Trophoblast cell (in vitro differentiated cells and primary cell): Measurements from ENCODE around the gene LINGO1.

Source experiments
- DNase-seq, 2 donors: peaks; one replicate each; pipeline ENCODE4 v3.0.0-alpha.2; 2016
- H2AFZ ChIP-seq: 2 replicates; pipeline ENCODE4 v1.6.1; 2013; ENCODE audit warnings: low read length, moderate library complexity, mild to moderate bottlenecking; ENCODE audit not compliant: insufficient read depth, poor library complexity
- H2AK5ac ChIP-seq: 2 replicates; pipeline ENCODE4 v1.6.1; 2013; ENCODE audit warnings: mild to moderate bottlenecking, low read length
- H2BK120ac ChIP-seq: 2 replicates; pipeline ENCODE4 v1.6.1; 2013; ENCODE audit warnings: low read length, mild to moderate bottlenecking, moderate library complexity; ENCODE audit not compliant: insufficient read depth, poor library complexity
- H2BK12ac ChIP-seq: 2 replicates; pipeline ENCODE4 v1.6.1; 2013; ENCODE audit warnings: mild to moderate bottlenecking, low read length, moderate library complexity
- H2BK5ac ChIP-seq: 2 replicates; pipeline ENCODE4 v1.6.1; 2013; ENCODE audit warnings: low read length, low read depth, moderate library complexity, mild to moderate bottlenecking; ENCODE audit not compliant: poor library complexity
- H3K14ac ChIP-seq: 2 replicates; pipeline ENCODE4 v1.6.1; 2013; ENCODE audit warnings: mild to moderate bottlenecking, low read length
- H3K18ac ChIP-seq: 2 replicates; pipeline ENCODE4 v1.6.1; 2013; ENCODE audit warnings: mild to moderate bottlenecking, low read length
- H3K23ac ChIP-seq: 2 replicates; pipeline ENCODE4 v1.6.1; 2013; ENCODE audit warnings: low read length
- H3K27ac ChIP-seq: 2 replicates; pipeline ENCODE4 v1.5.1; 2013; ENCODE audit warnings: low read depth, mild to moderate bottlenecking, inconsistent platforms, low read length, moderate library complexity
- H3K27me3 ChIP-seq: 2 replicates; pipeline ENCODE4 v1.6.1; 2013; ENCODE audit warnings: inconsistent platforms, mild to moderate bottlenecking, low read length, moderate library complexity; ENCODE audit not compliant: insufficient read depth
- H3K36me3 ChIP-seq, 2 experiments: 1 replicate in 1 of 2; 2 replicates in 1 of 2; pipeline ENCODE4 v1.6.1; 2013; ENCODE audit warnings: low read length in 2 of 2, mild to moderate bottlenecking in 2 of 2, moderate library complexity in 1 of 2; ENCODE audit not compliant: insufficient read depth in 2 of 2, control insufficient read depth in 1 of 2
- H3K4ac ChIP-seq: 2 replicates; pipeline ENCODE4 v1.6.1; 2013; ENCODE audit warnings: low read depth, mild to moderate bottlenecking, low read length, moderate library complexity
- H3K4me1 ChIP-seq, 2 experiments: 1 replicate in 1 of 2; 2 replicates in 1 of 2; pipeline ENCODE4 v1.6.1; 2013; ENCODE audit warnings: low read length in 2 of 2, mild to moderate bottlenecking in 2 of 2, moderate library complexity in 1 of 2; ENCODE audit not compliant: insufficient read depth in 2 of 2, control insufficient read depth in 1 of 2
- H3K4me2 ChIP-seq: 2 replicates; pipeline ENCODE4 v1.6.1; 2013; ENCODE audit warnings: inconsistent platforms, mild to moderate bottlenecking, low read length, moderate library complexity
- H3K4me3 ChIP-seq: 2 replicates; pipeline ENCODE4 v1.5.1; 2013; ENCODE audit warnings: mild to moderate bottlenecking, low read depth, low read length, inconsistent platforms
- H3K79me1 ChIP-seq: one replicate; pipeline ENCODE4 v1.6.1; 2013; ENCODE audit warnings: low read length
- H3K79me2 ChIP-seq: 2 replicates; pipeline ENCODE4 v1.6.1; 2013; ENCODE audit warnings: low read length, mild to moderate bottlenecking; ENCODE audit not compliant: control insufficient read depth, insufficient read depth, poor library complexity
- H3K9ac ChIP-seq: 2 replicates; pipeline ENCODE4 v1.6.1; 2013; ENCODE audit warnings: mild to moderate bottlenecking, low read length
- H3K9me3 ChIP-seq: 2 replicates; pipeline ENCODE4 v1.6.1; 2013; ENCODE audit warnings: low read depth, mild to moderate bottlenecking, control low read depth, inconsistent platforms, low read length; ENCODE audit not compliant: insufficient read depth
- H4K12ac ChIP-seq: 2 replicates; pipeline ENCODE4 v1.6.1; 2013; ENCODE audit warnings: low read depth, mild to moderate bottlenecking, low read length, moderate library complexity
- H4K8ac ChIP-seq: 2 replicates; pipeline ENCODE4 v1.6.1; 2013; ENCODE audit warnings: low read depth, mild to moderate bottlenecking, low read length, moderate library complexity
- H4K91ac ChIP-seq: one replicate; pipeline ENCODE4 v1.6.1; 2013; ENCODE audit warnings: low read depth, mild to moderate bottlenecking, low read length, moderate library complexity
- WGBS: extraction: QIAGEN DNeasy Blood & Tissue Kit; methylation state at CpG from one replicate; pipeline ENCODE4 v1.1.7; 2013; ENCODE audit warnings: missing lambda C conversion rate; ENCODE audit not compliant: insufficient read length, insufficient coverage; ENCODE audit errors: extremely low coverage; 5-methylcytosine and 5-hydroxymethylcytosine counted together

Gene LINGO1

GRCh38 chr15:77578641-77579372 lies 53.9 kb downstream of the LINGO1 start:
- Histone ChIP-seq H4K91ac (no peak overlapping the region), H3K23ac (no peak overlapping the region), H2AFZ (no peak overlapping the region), H3K18ac (no peak overlapping the region), H3K9ac (no peak overlapping the region), H3K27me3 (no peaks in the 10 kb centered on the region), H3K79me1 (no peaks in the 10 kb centered on the region), H3K79me2 (no peaks in the 10 kb centered on the region), H2AK5ac (no peak overlapping the region), H2BK5ac (no peak overlapping the region), H2BK12ac (no peak overlapping the region), H3K36me3 (no peaks in the 10 kb centered on the region), H3K9me3 (no peaks in the 10 kb centered on the region), H2BK120ac (no peak overlapping the region), H4K12ac (no peak overlapping the region), H3K4ac (no peak overlapping the region), H3K4me2 (no peak overlapping the region), H3K4me3 (no peak overlapping the region), H4K8ac (no peak overlapping the region), H3K14ac (no peak overlapping the region), H3K27ac (no peak overlapping the region), H3K4me1 (peaks cover 0 to 2% of the 10 kb centered on the region in 2 experiments)
- no peak for DNase-seq
- no CpG with 5 or more reads among the region's 15 CpGs for WGBS

- Histone ChIP-seq H3K36me3 (no peaks in the 10 kb centered on the region), H2AK5ac (no peak overlapping the region), H2BK120ac (no peak overlapping the region), H3K79me2 (no peaks in the 10 kb centered on the region), H3K27me3 (no peaks in the 10 kb centered on the region), H2AFZ (no peak overlapping the region), H2BK12ac (no peak overlapping the region), H3K14ac (no peak overlapping the region), H2BK5ac (no peak overlapping the region), H4K8ac (no peak overlapping the region), H3K4ac (no peak overlapping the region), H3K23ac (no peak overlapping the region), H4K12ac (no peak overlapping the region), H3K27ac (no peak overlapping the region), H3K9ac (no peak overlapping the region), H3K4me2 (no peak overlapping the region), H3K9me3 (no peaks in the 10 kb centered on the region), H3K4me3 (no peak overlapping the region), H3K79me1 (no peaks in the 10 kb centered on the region), H3K18ac (no peak overlapping the region), H3K4me1 (no peaks in the 10 kb centered on the region), H4K91ac (no peak overlapping the region)
- no peak for DNase-seq
- WGBS, result no CpG with 5 or more reads among the region's 9 CpGs
Measured at GRCh38 chr15:77577366-77577950, 55.3 kb downstream of the LINGO1 start.

GRCh38 chr15:77576538-77576937 lies 56.2 kb downstream of the LINGO1 start:
- H2AFZ ChIP-seq, result no peak overlapping the region
- no peak overlapping the region for H2AK5ac ChIP-seq
- H3K79me1 ChIP-seq, result no peaks in the 10 kb centered on the region
- H3K4me1 ChIP-seq, result no peaks in the 10 kb centered on the region
- H3K27me3 ChIP-seq, result no peaks in the 10 kb centered on the region
- H4K91ac ChIP-seq, result no peak overlapping the region
- H3K9me3 ChIP-seq, result no peaks in the 10 kb centered on the region
- no peak overlapping the region for H3K23ac ChIP-seq
- no peak overlapping the region for H4K12ac ChIP-seq
- H3K27ac ChIP-seq, result no peak overlapping the region
- no peak overlapping the region for H2BK12ac ChIP-seq
- no peak overlapping the region for H4K8ac ChIP-seq
- no peak overlapping the region for H3K9ac ChIP-seq
- H2BK5ac ChIP-seq, result no peak overlapping the region
- no peak overlapping the region for H3K14ac ChIP-seq
- no peak for DNase-seq
- no peaks in the 10 kb centered on the region for H3K79me2 ChIP-seq
- no peak overlapping the region for H3K4ac ChIP-seq
- WGBS, result no CpG with 5 or more reads among the region's 1 CpG
- H2BK120ac ChIP-seq, result no peak overlapping the region
- no peaks in the 10 kb centered on the region for H3K36me3 ChIP-seq
- H3K4me3 ChIP-seq, result no peak overlapping the region
- no peak overlapping the region for H3K4me2 ChIP-seq
- H3K18ac ChIP-seq, result no peak overlapping the region

GRCh38 chr15:77575203-77575934 lies 57.3 kb downstream of the LINGO1 start:
- no peak overlapping the region for H4K91ac ChIP-seq
- H3K79me2 ChIP-seq, result no peaks in the 10 kb centered on the region
- no peak overlapping the region for H3K4me3 ChIP-seq
- no CpG with 5 or more reads among the region's 14 CpGs for WGBS
- H3K36me3 ChIP-seq, result no peaks in the 10 kb centered on the region
- no peaks in the 10 kb centered on the region for H3K27me3 ChIP-seq
- H3K79me1 ChIP-seq, result no peaks in the 10 kb centered on the region
- no peak overlapping the region for H2AFZ ChIP-seq
- H3K4ac ChIP-seq, result no peak overlapping the region
- H4K8ac ChIP-seq, result no peak overlapping the region
- H3K9ac ChIP-seq, result no peak overlapping the region
- no peak overlapping the region for H2BK120ac ChIP-seq
- no peak overlapping the region for H3K27ac ChIP-seq
- H3K4me1 ChIP-seq, result no peaks in the 10 kb centered on the region
- H4K12ac ChIP-seq, result no peak overlapping the region
- no peaks in the 10 kb centered on the region for H3K9me3 ChIP-seq
- no peak overlapping the region for H2BK5ac ChIP-seq
- H2AK5ac ChIP-seq, result no peak overlapping the region
- DNase-seq, result no peak
- H2BK12ac ChIP-seq, result no peak overlapping the region
- H3K18ac ChIP-seq, result no peak overlapping the region
- no peak overlapping the region for H3K14ac ChIP-seq
- no peak overlapping the region for H3K4me2 ChIP-seq
- H3K23ac ChIP-seq, result no peak overlapping the region
